HPDE6-E6E7 (cell line): ENCODE measurements around the gene IFI35.
"Not testable (repeated sequence)": the region's sequence is repeated elsewhere in the genome, so short reads cannot be mapped to it uniquely, and the experiment has no call there.

ENCODE experiments used
- DNase-seq: peaks from one replicate; pipeline ENCODE4 v3.0.0; 2011; ENCODE audit warnings: missing footprints; ENCODE audit errors: extremely low spot score

Gene IFI35

DNA sequence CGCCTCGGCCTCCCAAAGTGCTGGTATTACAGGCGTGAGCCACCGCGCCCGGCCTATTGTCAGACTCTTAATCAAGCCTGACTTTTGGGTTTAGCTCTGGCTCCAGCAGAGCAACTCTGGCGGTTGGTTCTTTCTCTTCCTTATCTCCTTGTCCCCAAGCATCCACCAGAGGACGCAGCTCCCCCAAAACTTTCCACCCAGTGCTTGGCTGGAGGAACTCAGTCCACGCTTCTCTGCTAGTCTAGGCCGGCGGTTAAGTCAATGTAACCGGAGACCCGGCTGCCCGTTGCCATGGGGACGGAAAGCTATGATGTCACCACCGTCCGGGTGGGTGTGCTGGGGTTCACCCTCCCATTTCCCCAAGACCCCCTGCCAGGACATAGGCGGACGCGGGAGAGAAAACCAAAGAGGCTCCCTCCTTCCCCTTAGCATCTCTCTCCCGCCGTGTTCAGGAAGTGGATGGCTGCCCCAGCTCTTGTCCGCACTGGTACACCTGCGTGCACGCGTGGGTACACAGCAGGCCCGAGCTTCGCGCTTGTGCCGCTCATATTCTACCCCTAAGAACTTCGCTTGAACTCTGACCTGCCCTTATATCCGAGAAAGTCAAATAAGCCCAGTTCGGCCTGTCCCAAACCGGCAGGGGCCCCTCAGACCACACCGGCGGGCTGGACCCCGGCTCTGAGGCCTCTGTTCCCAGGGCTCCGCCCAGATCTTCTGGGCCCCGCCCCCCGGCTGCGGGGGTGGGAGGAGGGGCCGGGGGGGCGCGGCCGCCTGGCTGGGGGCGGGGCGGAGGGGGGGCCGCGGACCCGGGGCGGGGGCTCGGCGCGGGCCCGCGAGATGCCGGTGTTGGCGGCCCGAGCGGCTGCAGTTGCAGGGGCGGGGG is 18.1 kb downstream of the IFI35 start, which contains the start of gene RND2:
Gene RND2, plus strand, starts transcription at position 825 of the 883 bp plus-strand sequence. CDS start 117 bp downstream, outside the sequence.
- DNase-seq = peak; percentile 83

DNA sequence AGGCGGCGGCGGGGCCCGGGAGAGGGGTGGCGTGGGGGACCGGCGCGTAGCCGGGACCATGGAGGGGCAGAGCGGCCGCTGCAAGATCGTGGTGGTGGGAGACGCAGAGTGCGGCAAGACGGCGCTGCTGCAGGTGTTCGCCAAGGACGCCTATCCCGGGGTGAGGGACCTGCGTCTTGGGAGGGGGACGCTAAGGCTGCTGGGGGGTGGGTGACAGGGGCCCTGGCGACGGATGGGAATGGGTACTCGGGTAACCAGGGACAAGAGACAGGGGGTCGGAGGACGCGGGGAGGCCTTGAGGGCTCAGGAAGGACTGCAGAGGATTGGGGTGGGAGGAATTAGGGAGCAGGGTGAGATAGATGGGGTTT is 18.7 kb downstream of the IFI35 start:
- DNase-seq = no peak

DNA sequence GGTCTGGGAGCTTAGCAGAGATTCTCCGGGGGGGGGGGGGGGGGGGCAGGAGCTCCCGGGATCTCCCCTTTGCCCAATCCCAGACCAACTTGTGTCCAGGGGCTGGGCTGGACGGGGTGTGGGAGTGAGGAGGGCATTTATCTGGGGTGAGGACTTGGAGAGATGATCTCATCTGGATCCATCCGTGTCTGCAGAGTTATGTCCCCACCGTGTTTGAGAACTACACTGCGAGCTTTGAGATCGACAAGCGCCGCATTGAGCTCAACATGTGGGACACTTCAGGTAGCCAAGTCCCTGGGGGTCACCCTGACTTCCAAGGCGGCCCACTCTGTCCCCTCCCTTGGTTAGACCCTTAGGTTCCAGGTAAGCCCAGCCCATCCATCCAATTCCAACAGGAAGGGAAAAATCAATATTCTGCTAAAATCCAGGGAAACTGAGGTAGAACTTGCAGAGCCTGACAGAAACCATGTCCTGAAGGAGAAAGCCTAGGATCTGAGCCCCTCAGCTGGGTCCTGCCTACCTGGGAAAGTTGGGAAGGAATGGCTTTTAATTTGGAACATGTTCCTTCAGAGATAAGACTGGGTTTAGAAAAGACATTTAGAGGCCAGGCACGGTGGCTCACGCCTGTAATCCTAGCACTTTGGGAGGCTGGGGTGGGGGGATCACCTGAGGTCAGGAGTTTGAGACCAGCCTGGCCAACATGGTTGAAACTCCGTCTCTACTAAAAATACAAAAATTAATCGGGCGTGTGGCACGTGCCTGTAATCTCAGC is 19.4 kb downstream of the IFI35 start:
- no peak for DNase-seq

DNA sequence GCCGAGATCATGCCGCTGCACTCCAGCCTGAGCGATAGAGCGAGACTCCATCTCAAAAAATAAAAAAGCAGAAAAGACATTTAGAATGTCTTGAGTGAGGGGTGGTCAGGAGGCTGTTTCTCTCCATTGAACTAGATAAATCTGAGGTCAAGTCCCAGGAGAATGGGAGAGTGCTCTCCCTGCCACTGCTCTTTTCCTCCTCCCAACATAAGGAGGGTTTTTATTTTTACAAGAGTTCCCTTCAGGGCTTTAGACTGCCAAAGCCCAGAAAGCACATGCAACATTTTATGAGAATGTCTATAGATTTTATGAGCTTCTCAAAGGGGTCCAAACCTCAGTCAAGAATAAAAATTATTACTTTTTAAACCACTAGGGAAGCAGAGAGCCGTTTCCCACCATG is 20.0 kb downstream of the IFI35 start:
- no peak for DNase-seq

DNA sequence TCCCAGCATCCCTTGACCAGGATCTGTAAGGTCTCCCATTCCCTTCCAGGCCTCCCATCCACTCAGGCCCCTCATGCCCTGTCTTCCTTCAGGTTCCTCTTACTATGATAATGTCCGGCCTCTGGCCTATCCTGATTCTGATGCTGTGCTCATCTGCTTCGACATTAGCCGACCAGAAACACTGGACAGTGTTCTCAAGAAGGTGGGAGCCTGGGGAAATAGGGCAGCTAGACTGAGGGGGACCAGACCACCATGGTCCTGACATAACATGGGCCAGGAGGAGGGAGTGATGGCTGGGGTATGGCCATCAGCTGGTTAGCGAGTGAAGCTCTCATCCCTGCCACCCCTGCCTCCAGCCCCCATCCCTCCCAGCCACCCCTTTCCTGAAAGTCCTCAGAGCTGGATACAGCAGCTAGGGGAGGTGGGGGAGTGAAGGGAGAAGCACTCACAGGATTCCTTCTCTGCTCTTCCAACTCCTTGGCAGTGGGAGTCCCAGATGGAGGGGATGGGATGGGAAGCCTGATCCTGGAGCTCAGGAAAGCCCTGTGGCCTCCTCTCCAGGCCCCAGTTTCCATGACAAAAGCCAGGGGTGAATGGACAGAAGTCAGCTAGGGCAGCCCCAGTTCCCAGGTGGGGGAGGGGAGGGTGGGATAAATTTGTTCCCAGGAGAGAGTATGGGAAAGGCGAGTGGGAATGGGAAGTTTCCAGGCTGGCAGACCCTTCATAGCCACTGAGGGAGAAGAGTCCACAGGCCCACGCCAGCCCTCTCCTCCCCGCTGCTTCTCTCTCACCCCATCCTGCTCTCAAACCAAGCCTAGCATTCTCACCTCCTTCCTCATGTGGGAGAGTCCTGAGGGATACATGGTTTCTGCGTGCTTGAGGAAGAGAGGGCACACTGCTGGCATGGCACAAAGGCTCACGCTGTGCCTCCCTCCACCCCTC is 20.8 kb downstream of the IFI35 start:
- DNase-seq = no peak

DNA sequence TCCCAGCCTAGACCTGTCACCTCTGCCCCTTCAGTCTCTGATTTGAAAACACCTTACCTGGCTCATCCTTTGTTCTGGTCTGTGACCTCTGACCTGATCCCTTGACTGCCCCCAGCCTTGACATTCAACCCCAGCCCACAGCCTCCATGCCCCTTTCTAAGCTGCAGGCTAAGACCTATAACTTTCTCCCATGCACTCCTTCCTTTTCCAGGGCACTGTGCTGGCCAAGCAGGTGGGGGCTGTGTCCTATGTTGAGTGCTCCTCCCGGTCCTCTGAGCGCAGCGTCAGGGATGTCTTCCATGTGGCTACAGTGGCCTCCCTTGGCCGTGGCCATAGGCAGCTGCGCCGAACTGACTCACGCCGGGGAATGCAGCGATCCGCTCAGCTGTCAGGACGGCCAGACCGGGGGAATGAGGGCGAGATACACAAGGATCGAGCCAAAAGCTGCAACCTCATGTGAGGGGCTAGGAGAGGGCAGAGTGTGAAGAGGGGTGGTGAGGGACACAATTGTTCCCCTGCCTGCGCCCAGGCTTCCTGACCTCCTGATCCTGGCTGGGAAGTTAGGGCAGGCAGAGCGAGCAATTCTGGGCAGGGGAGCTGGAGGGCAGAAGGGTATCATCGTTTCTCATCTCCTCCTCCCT is 21.8 kb downstream of the IFI35 start:
- no peak for DNase-seq

DNA sequence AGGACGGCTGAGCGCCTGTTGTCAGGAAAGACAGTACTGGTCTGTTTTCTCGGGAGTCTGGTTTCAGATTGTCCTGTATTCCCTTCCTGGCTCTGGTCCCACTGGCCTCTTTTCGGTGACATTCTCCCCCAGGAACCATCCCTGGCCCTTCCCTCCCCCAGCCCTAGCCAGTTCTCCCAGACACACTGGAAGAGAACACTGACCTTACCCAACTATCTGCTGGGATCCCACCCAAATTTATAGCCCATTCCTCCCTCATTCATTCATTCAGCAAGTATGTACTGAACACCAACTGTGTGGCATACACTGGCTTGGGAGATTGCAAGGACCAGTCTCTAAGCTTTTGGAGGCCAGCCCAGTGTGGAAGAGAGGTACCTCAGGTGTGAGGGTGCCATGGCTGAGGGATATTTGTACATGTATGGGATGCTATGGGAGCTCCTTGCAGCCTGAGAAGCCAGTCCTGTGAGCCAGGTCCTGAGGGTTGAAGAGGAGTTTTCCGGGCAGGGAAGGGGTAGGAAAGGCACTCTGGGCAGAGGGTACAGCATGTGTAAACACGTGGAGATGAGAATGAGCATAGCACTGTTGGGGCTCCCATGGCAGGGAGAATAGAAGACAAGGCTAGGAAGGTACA is 23.7 kb downstream of the IFI35 start:
- no peak for DNase-seq

DNA sequence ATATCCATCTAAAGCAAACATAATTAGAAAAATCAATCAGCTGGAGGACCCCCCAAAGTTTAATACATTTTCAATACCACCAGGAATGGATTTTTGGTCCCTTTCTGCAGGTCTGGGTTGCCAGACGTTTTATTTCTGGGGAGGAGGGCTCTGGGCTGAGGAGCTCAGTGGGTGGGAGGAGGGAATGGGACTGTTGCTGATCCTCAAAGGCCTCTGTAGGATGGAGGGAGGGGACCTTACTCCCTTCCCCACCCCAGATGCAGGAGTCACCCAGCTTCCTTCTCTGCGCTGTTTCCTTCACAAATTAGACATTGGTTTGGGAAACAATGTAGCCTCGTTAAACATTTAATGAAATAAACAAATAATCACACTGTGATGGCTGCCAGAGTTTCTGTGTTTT is 25.1 kb downstream of the IFI35 start:
- DNase-seq = no peak

DNA sequence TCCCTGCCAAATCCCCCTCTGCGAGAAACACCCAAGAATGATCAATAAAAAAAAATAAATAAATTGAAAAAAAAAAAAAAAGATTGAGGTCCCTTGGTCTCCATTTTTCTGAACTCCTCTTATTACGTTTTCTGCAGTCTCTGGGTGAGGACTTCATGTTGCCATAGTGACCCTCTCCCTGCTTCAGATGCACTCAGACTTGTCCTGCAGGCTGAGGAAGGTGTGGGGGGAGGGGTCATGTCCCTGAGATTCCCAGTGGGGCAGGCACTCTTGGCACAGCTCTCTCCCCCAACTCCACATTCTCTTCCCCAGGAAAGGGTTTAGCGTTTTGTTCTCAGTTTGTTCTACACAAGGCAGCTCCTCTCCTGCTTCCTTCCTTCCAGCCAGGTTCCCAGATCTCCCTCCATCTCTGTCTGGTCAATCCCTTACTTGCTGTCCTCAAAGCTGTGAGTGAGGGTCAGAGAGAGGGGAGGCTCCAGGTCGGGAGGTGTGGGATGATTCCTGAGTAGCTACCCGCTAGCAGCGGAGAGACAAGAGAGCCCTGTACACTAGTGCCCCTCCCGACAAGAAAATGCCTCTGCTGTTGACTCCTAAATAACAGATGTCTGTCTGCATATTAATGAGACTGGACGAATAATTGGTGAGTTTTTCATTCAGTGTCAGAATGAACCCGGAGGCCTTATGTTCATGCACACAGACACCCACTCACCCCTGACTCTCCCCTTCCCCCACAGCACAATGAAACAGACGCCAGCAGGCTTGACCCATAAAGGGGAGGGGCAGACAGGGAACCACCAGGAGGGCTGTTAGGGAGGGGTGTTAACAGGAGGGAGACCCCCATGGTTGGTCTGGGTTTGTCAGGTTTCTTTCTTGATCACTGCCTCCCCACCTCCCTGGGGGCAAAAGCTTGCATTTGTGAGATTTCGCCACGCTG is 27.6 kb downstream of the IFI35 start:
- DNase-seq = no peak

DNA sequence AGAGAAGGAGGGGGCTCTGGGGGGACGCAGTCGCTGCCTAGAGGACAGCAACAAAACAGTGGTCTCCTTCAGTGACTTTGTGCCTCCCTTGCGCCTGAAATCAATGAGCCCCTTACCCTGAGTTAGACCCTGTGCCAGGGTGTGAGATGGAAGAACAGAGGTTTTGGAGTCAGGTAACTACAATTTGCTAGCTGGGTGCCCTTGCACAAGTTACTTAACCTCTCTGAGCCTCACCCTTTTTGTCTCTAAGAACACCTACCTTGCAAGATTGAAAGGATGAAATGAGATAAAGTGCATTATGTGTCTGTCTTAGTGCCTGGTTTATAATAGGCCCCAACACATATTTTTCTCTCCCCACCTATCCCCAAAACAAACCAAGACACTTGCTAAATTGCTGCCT is 28.3 kb downstream of the IFI35 start:
- no peak for DNase-seq

DNA sequence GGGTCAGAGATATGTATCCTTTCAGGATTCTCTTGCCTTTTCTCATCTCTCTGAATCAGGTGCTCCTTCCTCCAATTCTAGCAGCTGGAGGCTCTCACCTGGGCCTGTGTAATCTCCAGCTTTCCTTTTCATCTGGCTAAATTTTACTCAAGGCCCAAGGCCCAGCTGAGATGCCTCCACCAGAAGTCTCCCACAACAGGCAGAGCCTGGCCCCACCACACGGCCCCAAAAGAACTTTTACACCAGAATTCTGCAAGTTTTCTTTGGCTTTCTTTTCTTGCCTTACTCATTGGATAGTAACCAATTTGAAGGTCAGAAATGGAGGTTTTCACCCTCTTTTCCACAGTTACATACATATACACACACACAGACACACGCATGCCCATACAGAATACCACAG is 33.1 kb downstream of the IFI35 start:
- no peak for DNase-seq

DNA sequence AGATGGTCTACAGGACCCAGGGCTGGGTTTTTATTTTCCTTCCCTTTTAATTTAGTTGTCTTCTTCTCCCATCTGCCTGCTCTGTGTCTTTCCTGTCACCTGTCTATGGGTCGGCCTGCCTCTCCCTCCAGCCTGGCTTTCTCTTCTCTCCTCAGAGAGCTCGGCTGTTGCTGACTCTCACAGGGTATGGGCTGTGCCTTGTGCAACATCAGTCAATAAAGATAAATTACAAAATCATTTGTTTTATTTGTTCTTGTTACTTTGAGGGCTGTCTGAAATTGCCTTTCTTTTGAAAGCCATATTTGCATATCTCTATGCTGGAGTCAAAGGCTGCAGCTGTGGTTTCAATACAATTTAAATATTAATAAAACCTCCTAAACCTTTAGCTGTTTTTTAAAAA is 34.1 kb downstream of the IFI35 start:
- no peak for DNase-seq

DNA sequence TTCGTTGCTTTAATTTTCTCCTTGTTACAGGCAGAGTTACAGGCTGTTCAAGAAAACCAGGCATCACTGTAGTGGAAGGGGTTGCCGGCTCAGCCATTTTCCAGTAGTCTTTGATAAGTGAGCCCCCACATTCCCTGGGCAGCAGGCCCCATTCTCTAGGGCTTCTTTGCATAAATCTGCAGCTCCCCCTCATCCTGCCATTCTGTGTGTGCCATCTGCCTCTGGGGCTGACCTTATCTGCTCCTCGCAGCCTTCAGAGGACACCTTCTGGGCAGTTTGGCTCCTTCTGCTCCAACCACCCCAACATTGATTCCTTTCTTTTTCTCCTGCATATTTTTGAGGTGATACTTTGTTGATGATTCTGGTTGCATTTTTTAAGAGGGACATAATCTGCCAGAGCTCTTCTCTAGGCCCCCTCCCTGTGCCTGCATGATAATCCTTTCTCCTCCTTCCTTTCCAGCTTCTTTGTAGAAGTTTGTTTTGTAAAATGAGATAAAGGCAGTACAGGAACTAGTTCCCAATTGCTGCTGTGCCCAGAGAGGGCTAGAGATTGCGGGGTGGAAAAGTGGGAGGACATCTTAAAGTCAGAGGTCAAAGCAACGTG is 35.5 kb downstream of the IFI35 start:
- DNase-seq = no peak

DNA sequence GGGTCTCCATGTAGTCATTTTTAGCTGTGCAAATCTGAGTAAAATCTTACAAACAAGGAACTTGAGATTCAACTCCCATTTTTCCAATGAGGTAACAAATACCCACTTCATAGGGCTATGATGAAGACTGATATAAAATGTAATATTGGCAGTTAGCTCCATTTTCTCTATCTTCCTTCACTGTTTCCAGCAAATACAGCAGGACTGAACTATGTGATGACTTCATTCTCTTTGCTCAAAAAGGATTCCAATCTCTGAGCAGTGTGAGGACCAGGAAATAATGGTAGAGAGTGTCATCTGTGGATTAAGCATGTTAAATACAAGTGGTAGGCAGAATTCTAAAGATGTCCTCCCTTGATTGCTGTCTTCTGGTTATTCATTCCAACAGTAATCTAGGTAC is 36.7 kb downstream of the IFI35 start:
- DNase-seq = no peak

DNA sequence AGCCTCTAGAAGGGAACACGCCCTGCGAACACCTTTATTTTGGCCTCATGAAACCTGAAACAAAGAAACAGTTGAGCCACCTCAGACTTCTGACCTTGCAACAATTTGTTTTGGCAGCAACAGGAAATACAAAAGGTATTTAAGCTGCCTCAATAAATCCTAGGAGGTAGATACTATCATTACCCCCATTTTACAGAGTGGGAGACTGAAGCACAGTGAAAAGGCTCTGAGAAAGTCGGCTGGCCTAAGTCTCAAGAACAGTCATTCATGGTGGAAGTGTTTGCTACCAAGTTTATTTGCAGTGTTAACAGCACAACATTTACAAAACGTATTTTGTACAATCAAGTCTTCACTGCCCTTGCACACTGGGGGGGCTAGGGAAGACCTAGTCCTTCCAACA is 37.4 kb downstream of the IFI35 start:
- no peak for DNase-seq

DNA sequence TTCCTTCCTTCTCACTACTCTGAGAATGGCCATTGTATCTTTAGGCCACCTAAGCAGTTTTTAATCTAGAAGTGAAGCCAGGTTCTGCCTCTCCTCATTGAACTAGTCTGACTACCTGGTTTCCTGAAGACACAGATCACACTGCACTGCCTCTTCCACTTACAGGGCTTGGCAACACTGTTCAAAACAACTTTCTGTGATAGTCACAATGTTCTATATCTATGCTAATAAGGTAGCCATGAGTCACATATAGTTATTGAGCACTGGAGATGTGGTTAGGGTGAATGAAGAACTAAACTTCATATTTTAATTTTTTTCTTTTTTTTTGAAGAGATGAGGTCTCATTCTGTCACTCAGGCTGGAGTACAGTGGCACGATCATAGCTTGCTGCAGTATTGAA is 45.4 kb downstream of the IFI35 start:
- no peak for DNase-seq

DNA sequence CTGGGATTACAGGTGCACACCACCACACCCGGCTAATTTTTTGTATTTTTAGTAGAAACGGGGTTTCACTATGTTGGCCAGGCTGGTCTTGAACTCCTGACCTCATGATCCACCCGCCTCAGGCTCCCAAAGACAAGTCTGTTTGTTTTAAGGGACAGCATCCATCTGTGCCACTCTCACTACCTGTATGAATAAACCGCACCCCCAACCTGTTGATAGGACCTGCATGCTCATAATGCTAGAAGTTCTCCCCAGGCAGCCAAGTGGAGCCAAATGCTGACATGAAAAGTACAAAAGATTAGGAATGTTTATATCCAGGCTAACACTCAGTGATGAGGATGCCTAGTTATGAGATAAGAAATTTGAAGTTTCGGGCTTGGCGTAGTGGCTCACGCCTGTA is 46.4 kb downstream of the IFI35 start:
- DNase-seq = not testable (repeated sequence)

DNA sequence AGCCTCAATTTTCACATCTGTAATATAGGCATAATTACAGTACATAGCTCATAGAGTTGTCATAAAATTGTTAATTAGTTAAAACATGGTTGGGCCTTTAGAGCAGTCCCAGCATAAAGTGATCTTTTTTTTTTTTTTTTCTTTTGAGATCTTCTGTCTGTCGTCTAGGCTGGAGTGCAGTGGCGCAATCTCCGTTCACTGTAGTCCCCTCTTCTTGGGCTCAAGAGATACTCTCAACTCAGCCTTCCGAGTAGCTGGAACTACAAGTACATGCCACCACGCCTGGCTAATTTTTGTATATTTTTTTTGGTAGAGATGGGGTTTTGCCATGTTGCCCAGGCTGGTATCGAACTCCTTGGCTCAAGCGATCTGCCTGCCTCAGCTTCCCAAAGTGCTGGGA is 49.5 kb downstream of the IFI35 start:
- DNase-seq = no peak

DNA sequence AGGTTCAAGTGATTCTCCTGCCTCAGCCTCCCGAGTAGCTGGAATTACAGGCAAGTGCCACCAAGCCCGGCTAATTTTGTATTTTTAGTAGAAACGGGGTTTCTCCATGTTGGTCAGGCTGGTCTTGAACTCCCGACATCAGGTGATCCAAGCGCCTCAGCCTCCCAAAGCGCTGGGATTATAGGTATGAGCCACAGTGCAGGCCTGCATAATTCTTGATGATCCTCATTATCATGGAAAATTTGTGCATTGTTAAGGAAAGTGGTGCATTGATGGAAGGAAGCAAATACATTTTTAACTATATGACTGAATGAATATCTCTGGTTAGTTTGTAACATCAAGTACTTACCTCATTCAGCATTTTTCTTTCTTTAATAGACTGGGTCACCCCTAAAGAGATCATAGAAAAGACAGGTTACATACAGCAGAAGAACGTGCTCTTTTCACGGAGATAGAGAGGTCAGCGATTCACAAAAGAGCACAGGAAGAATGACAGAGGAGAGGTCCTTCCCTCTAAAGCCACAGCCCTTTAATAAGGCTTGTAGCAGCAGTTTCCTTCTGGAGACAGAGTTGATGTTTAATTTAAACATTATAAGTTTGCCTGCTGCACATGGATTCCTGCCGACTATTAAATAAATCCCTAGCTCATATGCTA is 56.5 kb downstream of the IFI35 start:
- DNase-seq = no peak
